Measurements from ENCODE around the gene CYB5R2.

DNA sequence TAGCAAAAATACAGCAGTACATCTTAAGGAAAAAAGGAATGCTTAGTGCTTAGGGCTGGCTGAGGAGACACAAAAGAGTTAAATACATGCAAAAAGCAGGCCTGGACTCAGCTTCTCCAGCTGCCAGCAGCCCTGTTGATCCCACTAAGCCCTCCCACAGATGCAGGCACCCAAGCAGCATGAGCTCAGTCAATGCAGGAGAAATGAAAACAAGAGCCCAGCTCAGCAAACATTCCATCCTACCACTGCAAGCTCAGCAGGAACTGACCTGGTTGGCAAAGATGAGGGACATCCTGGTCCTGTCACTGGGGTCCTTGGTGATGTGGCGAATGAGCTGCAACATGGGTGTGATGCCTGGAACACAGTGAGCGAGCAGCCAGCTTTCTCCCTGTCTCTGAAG is 5.8 kb downstream of the CYB5R2 start:
- TF ChIP-seq EZH2phosphoT487 (IDR thresholded peaks at IDR 0.05; ENCODE audit: unreplicated experiment) = no peak
- TF ChIP-seq, protein P1, sequence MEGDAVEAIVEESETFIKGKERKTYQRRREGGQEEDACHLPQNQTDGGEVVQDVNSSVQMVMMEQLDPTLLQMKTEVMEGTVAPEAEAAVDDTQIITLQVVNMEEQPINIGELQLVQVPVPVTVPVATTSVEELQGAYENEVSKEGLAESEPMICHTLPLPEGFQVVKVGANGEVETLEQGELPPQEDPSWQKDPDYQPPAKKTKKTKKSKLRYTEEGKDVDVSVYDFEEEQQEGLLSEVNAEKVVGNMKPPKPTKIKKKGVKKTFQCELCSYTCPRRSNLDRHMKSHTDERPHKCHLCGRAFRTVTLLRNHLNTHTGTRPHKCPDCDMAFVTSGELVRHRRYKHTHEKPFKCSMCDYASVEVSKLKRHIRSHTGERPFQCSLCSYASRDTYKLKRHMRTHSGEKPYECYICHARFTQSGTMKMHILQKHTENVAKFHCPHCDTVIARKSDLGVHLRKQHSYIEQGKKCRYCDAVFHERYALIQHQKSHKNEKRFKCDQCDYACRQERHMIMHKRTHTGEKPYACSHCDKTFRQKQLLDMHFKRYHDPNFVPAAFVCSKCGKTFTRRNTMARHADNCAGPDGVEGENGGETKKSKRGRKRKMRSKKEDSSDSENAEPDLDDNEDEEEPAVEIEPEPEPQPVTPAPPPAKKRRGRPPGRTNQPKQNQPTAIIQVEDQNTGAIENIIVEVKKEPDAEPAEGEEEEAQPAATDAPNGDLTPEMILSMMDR (conservative IDR thresholded peaks at IDR 0.05; ENCODE audit: low read depth in 2 of 2) = no peak
